ENCODE measurements around the gene AGAP1. TPM values are rescaled to one million over a fixed set of nuclear protein-coding genes. Genes with fewer than 3 reads are reported as not detected.

The AGAP1 gene
- total RNA-seq, 1 donor = 18.5 TPM

GRCh38 chr2:235607546-235608199, 113.8 kb downstream of the AGAP1 start:
- H3K79me2 ChIP-seq (ENCODE audit: insufficient read depth, low read length) = peaks cover 62% of the 10 kb centered on the region
- DNase-seq (ENCODE audit: insufficient read length, low spot score, missing footprints) = no peak
- H4K20me1 ChIP-seq (ENCODE audit: insufficient read depth, low read length) = peaks cover 22% of the 10 kb centered on the region
- no peak overlapping the region for H2AFZ ChIP-seq (ENCODE audit: low read length)
- no peak for TF ChIP-seq CTCF (IDR thresholded peaks at IDR 0.05; ENCODE audit: extremely low read depth, low read depth, low read length)
- H3K9me3 ChIP-seq (ENCODE audit: low read depth, low read length) = no peaks in the 10 kb centered on the region
- H3K4me1 ChIP-seq (ENCODE audit: insufficient read depth, low read length) = peaks cover 37% of the 10 kb centered on the region
- H3K4me2 ChIP-seq (ENCODE audit: insufficient read depth, low read length) = peak overlapping the region; percentile 26
- no peaks in the 10 kb centered on the region for H3K36me3 ChIP-seq (ENCODE audit: insufficient read depth, low read length)
- H3K27ac ChIP-seq (ENCODE audit: low read depth, low read length) = peak overlapping the region; percentile 76
- H3K4me3 ChIP-seq (ENCODE audit: insufficient read depth, low read length) = no peak overlapping the region
- H3K27me3 ChIP-seq (ENCODE audit: insufficient read depth, low read length) = no peaks in the 10 kb centered on the region

DNA sequence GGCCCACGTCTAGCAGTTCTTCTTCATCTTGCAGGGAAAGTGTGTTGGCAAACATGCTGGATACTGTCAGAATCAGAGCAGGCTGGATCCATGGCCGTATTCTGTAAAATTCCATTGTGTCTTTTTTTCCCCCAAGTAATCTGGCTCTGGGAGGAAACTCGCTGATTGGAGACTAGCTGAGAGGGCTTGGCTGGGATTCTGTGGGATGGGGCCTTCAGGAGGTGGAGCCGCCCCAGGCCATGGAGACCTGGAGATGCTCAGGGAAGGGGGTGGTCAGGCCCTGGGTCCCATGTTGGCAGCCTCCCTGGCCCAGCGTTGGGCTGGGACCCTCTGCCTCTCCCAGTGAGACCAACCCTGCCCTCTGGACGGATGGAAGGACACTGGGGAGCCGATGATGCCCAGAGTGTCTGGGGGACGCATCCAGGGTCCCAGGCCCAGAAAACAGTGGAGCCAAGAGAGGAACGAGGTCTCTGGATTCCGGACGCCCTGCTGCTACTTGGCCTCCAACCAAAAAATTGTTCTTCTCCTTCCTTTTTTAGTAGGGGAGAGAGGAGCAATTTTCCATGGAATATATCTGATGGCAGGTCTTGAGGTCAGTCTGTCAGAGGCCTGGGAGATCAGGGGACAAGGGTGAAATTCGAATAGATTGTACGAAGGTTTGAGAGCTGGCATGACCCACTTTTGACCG, 114.5 kb downstream of the AGAP1 start:
- Histone ChIP-seq H3K4me2 (ENCODE audit: insufficient read depth, low read length) (peak overlapping the region; percentile 26), H3K79me2 (ENCODE audit: insufficient read depth, low read length) (peaks cover 64% of the 10 kb centered on the region)

GRCh38 chr2:235609321-235609720, 115.5 kb downstream of the AGAP1 start:
- no peaks in the 10 kb centered on the region for H3K9me3 ChIP-seq (ENCODE audit: low read depth, low read length)
- no peak for TF ChIP-seq CTCF (IDR thresholded peaks at IDR 0.05; ENCODE audit: extremely low read depth, low read depth, low read length)
- no peaks in the 10 kb centered on the region for H3K36me3 ChIP-seq (ENCODE audit: insufficient read depth, low read length)
- no peak for DNase-seq (ENCODE audit: insufficient read length, low spot score, missing footprints)
- H3K4me3 ChIP-seq (ENCODE audit: insufficient read depth, low read length) = no peak overlapping the region
- no peak overlapping the region for H2AFZ ChIP-seq (ENCODE audit: low read length)
- no peak overlapping the region for H3K27ac ChIP-seq (ENCODE audit: low read depth, low read length)
- H3K4me2 ChIP-seq (ENCODE audit: insufficient read depth, low read length) = no peak overlapping the region
- peaks cover 69% of the 10 kb centered on the region for H3K79me2 ChIP-seq (ENCODE audit: insufficient read depth, low read length)
- no peaks in the 10 kb centered on the region for H3K27me3 ChIP-seq (ENCODE audit: insufficient read depth, low read length)
- H4K20me1 ChIP-seq (ENCODE audit: insufficient read depth, low read length) = peaks cover 22% of the 10 kb centered on the region
- peaks cover 46% of the 10 kb centered on the region for H3K4me1 ChIP-seq (ENCODE audit: insufficient read depth, low read length)

More for the DNA sequence above, 114.5 kb downstream of the AGAP1 start:
- Histone ChIP-seq H3K4me3 (ENCODE audit: insufficient read depth, low read length) (no peak overlapping the region), H3K36me3 (ENCODE audit: insufficient read depth, low read length) (no peaks in the 10 kb centered on the region), H4K20me1 (ENCODE audit: insufficient read depth, low read length) (peaks cover 22% of the 10 kb centered on the region), H3K4me1 (ENCODE audit: insufficient read depth, low read length) (peaks cover 37% of the 10 kb centered on the region), H3K27me3 (ENCODE audit: insufficient read depth, low read length) (no peaks in the 10 kb centered on the region), H3K9me3 (ENCODE audit: low read depth, low read length) (no peaks in the 10 kb centered on the region), H2AFZ (ENCODE audit: low read length) (no peak overlapping the region), H3K27ac (ENCODE audit: low read depth, low read length) (peak overlapping the region; percentile 76)
- DNase-seq (ENCODE audit: insufficient read length, low spot score, missing footprints) = no peak
- TF ChIP-seq CTCF (IDR thresholded peaks at IDR 0.05; ENCODE audit: extremely low read depth, low read depth, low read length) = no peak

DNA sequence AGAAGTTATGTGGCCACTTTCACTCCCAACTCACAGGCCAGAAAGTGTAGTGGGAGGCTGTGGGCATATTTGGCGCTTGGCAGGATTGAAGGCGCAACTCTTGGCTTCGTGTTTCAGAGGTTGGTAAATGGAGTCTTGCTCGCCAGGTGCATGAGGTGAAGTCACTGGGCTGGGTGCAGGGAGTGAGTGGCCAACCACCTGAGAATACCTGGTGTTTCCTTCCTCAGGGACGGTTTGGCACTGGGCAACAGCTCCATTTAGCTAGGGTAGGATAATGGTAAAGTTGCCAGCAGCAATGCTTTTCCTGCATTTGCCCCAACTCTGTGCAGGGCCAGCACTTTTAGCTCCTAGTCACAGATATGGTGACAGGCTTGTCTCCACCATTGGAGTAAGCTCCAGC, 115.9 kb downstream of the AGAP1 start:
- H3K4me2 ChIP-seq (ENCODE audit: insufficient read depth, low read length) = no peak overlapping the region
- no peak for DNase-seq (ENCODE audit: insufficient read length, low spot score, missing footprints)
- no peak overlapping the region for H2AFZ ChIP-seq (ENCODE audit: low read length)
- H3K27me3 ChIP-seq (ENCODE audit: insufficient read depth, low read length) = no peaks in the 10 kb centered on the region
- H3K27ac ChIP-seq (ENCODE audit: low read depth, low read length) = no peak overlapping the region
- H3K4me1 ChIP-seq (ENCODE audit: insufficient read depth, low read length) = peaks cover 51% of the 10 kb centered on the region
- H3K79me2 ChIP-seq (ENCODE audit: insufficient read depth, low read length) = peaks cover 69% of the 10 kb centered on the region
- H3K4me3 ChIP-seq (ENCODE audit: insufficient read depth, low read length) = no peak overlapping the region
- TF ChIP-seq CTCF (IDR thresholded peaks at IDR 0.05; ENCODE audit: extremely low read depth, low read depth, low read length) = no peak
- H4K20me1 ChIP-seq (ENCODE audit: insufficient read depth, low read length) = peaks cover 22% of the 10 kb centered on the region
- H3K36me3 ChIP-seq (ENCODE audit: insufficient read depth, low read length) = no peaks in the 10 kb centered on the region
- H3K9me3 ChIP-seq (ENCODE audit: low read depth, low read length) = no peaks in the 10 kb centered on the region
